Ovary (tissue), 3 donors: ENCODE measurements around the gene PLEKHG2.

Source experiments
- CTCF ChIP-seq, 3 donors: fragments of 450-650 bp in 2 of 3; fragments of 200-600 bp in 1 of 3; IDR thresholded peaks; one replicate each; pipeline versions ENCODE4 v1.5.1 to v1.8.0; 2016 to 2022; ENCODE audit warnings: antibody characterized with exemption in 3 of 3, mild to moderate bottlenecking in 1 of 3
- POLR2A ChIP-seq: fragments of 450-650 bp; IDR thresholded peaks from one replicate; pipeline ENCODE4 v1.6.1; 2017; ENCODE audit warnings: antibody characterized with exemption, mild to moderate bottlenecking, moderate library complexity
- donor health status: DM: no; HTN: no; CAD: no.

- TF ChIP-seq CTCF (IDR thresholded peaks at IDR 0.05) (no peak), POLR2A (no peak)
These were observed 13.3 kb downstream of the PLEKHG2 start for GRCh38 chr19:39425744-39426143.
